Fibroblast of lung (primary cell): ENCODE data around the gene AMOTL2.

Experiments used
- CTCF ChIP-seq, 2 donors: IDR thresholded peaks in 1 of 2; conservative IDR thresholded peaks in 1 of 2; 1 replicate in 1 of 2; 2 replicates in 1 of 2; pipeline ENCODE4 v1.5.1; 2011 to 2012; ENCODE audit warnings: low read length in 2 of 2, control low read depth in 1 of 2, inconsistent platforms in 1 of 2, low read depth in 1 of 2, mild to moderate bottlenecking in 1 of 2
- EZH2 ChIP-seq: IDR thresholded peaks from 2 replicates; pipeline ENCODE4 v1.5.1; 2012; ENCODE audit warnings: low read length, control low read depth, mild to moderate bottlenecking; ENCODE audit errors: missing control alignments

DNA sequence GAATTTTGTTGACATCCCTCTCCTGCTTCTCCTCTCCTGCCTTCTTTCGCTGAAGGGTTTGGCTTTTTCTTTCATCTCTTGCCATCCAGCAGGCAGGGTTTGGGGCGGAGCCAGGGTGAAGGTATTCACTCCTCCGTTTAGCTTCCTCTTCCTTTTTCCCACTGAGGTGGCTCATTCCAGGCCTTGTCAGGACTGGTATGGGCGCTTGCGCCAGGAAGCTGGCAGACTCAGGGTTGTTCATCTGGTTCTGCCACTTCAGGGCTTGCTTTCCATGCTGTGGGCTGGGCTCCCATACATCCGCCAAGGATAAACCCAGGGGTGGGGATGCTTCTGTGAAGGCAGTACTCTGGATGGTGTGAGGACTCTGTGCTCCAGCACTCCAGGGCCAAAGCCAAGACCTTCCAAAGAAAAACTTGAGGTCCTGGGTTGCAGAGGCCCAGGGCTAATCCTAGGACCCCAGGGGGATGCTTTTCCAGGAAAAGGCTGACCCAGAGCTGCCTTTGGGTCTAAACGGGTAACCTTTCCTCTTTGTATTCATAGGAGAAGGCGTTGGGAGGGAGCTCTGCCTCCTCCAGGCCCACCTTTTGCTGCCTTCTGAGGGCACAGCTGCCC, 7.7 kb upstream of the AMOTL2 start:
- TF ChIP-seq CTCF (conservative IDR thresholded peaks at IDR 0.05 in 1 of 2, IDR thresholded peaks at IDR 0.05 in 1 of 2; ENCODE audit: low read depth in 1 of 2, low read length in 2 of 2) = no peak
- TF ChIP-seq EZH2 = no peak
